Activated naive CD4-positive, alpha-beta T cell treated with anti-CD3 and anti-CD28 coated beads for 36 hours (primary cell): Measurements from ENCODE around the gene NDUFB10. TPM values are rescaled to one million over a fixed set of nuclear protein-coding genes. Genes with fewer than 3 reads are reported as not detected.
"Not testable (repeated sequence)": the region's sequence is repeated elsewhere in the genome, so short reads cannot be mapped to it uniquely, and the experiment has no call there.

ENCODE experiments used
- CTCF ChIA-PET: fragments of 350-600 bp; sonication (Branson Sonifier 250); formaldehyde crosslinking; loops from one replicate; lab custom pipeline; 2021; ENCODE audit warnings: antibody characterized with exemption; lab: Charles Lee
- DNase-seq: peaks from one replicate; pipeline ENCODE4 v3.0.0-alpha.2; 2020
- H3K27ac Mint-ChIP-seq: one replicate; pipeline ENCODE4 v1.8.0; 2021; ENCODE audit warnings: mild to moderate bottlenecking, mixed read lengths
- H3K27me3 Mint-ChIP-seq: one replicate; pipeline ENCODE4 v1.8.0; 2021; ENCODE audit warnings: low read depth, mixed read lengths
- H3K36me3 Mint-ChIP-seq: one replicate; pipeline ENCODE4 v1.8.0; 2021; ENCODE audit warnings: low read depth, mixed read lengths
- H3K4me1 Mint-ChIP-seq: one replicate; pipeline ENCODE4 v1.8.0; 2021; ENCODE audit warnings: low read depth, mixed read lengths
- H3K4me3 Mint-ChIP-seq: one replicate; pipeline ENCODE4 v1.8.0; 2021; ENCODE audit warnings: mild to moderate bottlenecking, moderate library complexity, mixed read lengths
- H3K9me3 Mint-ChIP-seq: one replicate; pipeline ENCODE4 v1.8.0; 2021; ENCODE audit warnings: mixed read lengths
- intact Hi-C: fragments of 100-400 bp; cut with micrococcal nuclease; formaldehyde crosslinking; loops from one replicate; pipeline ENCODE4 v1.15.1; 2023
- total RNA-seq, 2 experiments: library from RNA; stranded (reverse); gene quantifications; one replicate each; pipeline ENCODE4 v1.2.3, GENCODE V29; 2021

NDUFB10 gene
- total RNA-seq, 2 experiments from 2014 or later, result 111 TPM

GRCh38 chr16:1917665-1918350 is 41.5 kb upstream of the NDUFB10 start:
- no peak overlapping the region for H3K4me3 Mint-ChIP-seq
- H3K9me3 Mint-ChIP-seq, result no peaks in the 10 kb centered on the region
- DNase-seq, result no peak
- peaks cover 60% of the 10 kb centered on the region for H3K27me3 Mint-ChIP-seq
- intact Hi-C loops, result no loop called here
- CTCF ChIA-PET, result no interaction called here
- H3K27ac Mint-ChIP-seq, result no peak overlapping the region
- H3K4me1 Mint-ChIP-seq, result peaks cover 3% of the 10 kb centered on the region
- H3K36me3 Mint-ChIP-seq, result no peaks in the 10 kb centered on the region

GRCh38 chr16:1918351-1919326 is 40.7 kb upstream of the NDUFB10 start, which contains the start of gene HS3ST6:
Gene HS3ST6 (minus strand): TSS chr16:1918415. CDS start chr16:1918323, 92 bp downstream.
- CTCF ChIA-PET, result no interaction called here
- Mint-ChIP-seq H3K4me1 (peaks cover 4% of the 10 kb centered on the region), H3K27ac (no peak within 1 kb of the TSS), H3K27me3 (peaks cover 65% of the 10 kb centered on the region), H3K36me3 (no peaks in the 10 kb centered on the region), H3K9me3 (no peaks in the 10 kb centered on the region), H3K4me3 (no peak within 1 kb of the TSS)
- intact Hi-C loops, result no loop called here
- no peak for DNase-seq

DNA sequence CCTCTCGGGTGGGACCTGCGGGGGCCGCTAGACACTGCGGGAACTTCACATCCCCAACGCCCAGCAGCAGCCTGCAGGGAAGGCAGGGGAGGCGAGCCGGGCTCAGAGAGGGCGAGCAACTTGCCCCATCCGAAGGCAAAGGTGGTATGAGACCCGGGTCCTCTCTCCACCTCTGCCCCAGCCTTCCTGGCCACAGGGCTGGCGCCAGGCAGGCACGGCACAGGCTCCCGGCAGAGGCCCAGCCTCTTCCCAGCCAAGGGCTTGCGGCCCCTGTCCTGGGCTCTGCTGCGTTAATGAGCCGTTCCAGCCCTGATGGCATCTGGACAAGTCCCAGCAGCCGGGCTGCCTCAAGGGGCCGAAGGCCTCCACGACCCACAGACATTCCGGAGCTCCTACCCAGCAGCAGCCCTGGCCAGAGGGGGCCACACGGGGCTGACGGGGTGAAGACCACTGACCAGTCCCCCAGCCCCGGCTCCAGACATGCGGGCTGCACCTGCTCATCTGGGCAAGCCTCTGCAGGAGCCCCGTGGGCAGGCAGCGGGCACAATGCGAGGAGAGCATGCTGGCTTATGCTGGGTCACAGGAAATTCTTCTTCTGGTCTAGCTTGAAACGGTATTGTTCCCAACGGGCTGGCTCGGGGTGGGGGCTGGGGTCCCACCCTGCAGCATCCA is 39.9 kb upstream of the NDUFB10 start:
- Mint-ChIP-seq H3K27me3 (peaks cover 68% of the 10 kb centered on the region), H3K9me3 (no peaks in the 10 kb centered on the region), H3K27ac (no peak overlapping the region), H3K4me3 (no peak overlapping the region), H3K4me1 (peaks cover 4% of the 10 kb centered on the region), H3K36me3 (no peaks in the 10 kb centered on the region)
- intact Hi-C loops, result no loop called here
- CTCF ChIA-PET, result no interaction called here
- DNase-seq, result no peak

GRCh38 chr16:1920122-1920521 is 39.2 kb upstream of the NDUFB10 start:
- H3K36me3 Mint-ChIP-seq, CTCF ChIA-PET: not testable (repeated sequence)
- H3K27me3 Mint-ChIP-seq, result peaks cover 64% of the 10 kb centered on the region

DNA sequence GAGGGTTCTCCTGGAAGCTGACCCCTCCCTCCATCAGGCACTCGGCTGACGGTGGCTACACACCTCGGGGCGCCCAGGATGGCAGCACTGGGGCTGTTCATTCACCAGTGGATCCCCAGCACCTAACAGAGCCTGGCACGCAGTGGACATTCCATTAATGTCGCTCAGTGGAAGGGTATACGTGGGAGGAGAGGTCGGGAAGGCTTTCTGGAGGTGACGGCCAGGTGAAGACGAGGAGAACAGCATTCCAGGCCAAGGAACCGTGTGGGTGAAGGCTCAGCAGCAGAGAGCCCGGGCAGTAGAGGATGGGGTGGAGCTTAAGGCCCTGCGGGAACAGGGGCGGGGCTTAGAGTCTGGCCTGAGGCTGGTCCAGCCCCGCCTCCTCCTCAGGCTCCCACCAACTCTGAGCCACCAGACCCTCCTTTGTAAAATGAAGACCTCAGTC is 38.6 kb upstream of the NDUFB10 start:
- CTCF ChIA-PET, result no interaction called here
- DNase-seq, result no peak
- Mint-ChIP-seq H3K36me3 (no peaks in the 10 kb centered on the region), H3K4me3 (no peak overlapping the region), H3K27me3 (peaks cover 58% of the 10 kb centered on the region), H3K9me3 (no peaks in the 10 kb centered on the region), H3K4me1 (peaks cover 4% of the 10 kb centered on the region), H3K27ac (no peak overlapping the region)
- intact Hi-C loops, result no loop called here

More at GRCh38 chr16:1920122-1920521, 39.2 kb upstream of the NDUFB10 start:
- H3K27ac Mint-ChIP-seq, H3K4me1 Mint-ChIP-seq, intact Hi-C loops, H3K4me3 Mint-ChIP-seq, DNase-seq, H3K9me3 Mint-ChIP-seq: not testable (repeated sequence)

DNA sequence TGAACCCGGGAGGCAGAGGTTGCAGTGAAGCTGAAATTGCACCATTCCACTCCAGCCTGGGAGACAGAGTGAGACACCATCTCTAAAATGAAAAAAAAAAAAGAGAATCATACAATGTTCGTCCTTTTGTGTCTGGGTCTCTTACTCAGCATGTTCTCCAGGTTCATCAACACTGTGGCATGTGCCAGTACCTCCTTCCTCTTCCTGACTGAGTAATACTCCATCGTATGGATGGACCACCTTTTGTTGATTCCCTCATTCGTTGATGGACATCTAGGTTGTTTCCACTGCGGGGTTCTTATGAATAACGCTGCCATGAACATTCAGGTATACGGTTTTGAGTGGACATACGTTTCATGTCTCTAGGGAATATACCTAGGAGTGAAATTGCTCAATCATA is 37.0 kb upstream of the NDUFB10 start:
- Mint-ChIP-seq H3K4me1 (peaks cover 2% of the 10 kb centered on the region), H3K27me3 (peaks cover 47% of the 10 kb centered on the region), H3K9me3 (no peaks in the 10 kb centered on the region), H3K4me3 (no peak overlapping the region), H3K36me3 (no peaks in the 10 kb centered on the region), H3K27ac (no peak overlapping the region)
- CTCF ChIA-PET, result interaction anchor here (0.7 kb wide), 1 partner anchor 425 kb away, joined by 3 read pairs; no protein-coding TSS in a partner anchor
- intact Hi-C loops, result no loop called here
- no peak for DNase-seq

GRCh38 chr16:1923299-1924034 is 35.9 kb upstream of the NDUFB10 start:
- H3K4me3 Mint-ChIP-seq, result no peak overlapping the region
- peaks cover 2% of the 10 kb centered on the region for H3K4me1 Mint-ChIP-seq
- CTCF ChIA-PET, result interaction anchor here (0.9 to 1.1 kb wide), 3 partner anchors 13 to 39 kb away, joined by 3 to 4 read pairs (median 3); no protein-coding TSS in a partner anchor
- DNase-seq, result peak; percentile 30
- no peak overlapping the region for H3K27ac Mint-ChIP-seq
- no peaks in the 10 kb centered on the region for H3K9me3 Mint-ChIP-seq
- peaks cover 45% of the 10 kb centered on the region for H3K27me3 Mint-ChIP-seq
- intact Hi-C loops, result no loop called here
- H3K36me3 Mint-ChIP-seq, result no peaks in the 10 kb centered on the region

- Mint-ChIP-seq H3K27me3 (peaks cover 40% of the 10 kb centered on the region), H3K4me1 (peaks cover 2% of the 10 kb centered on the region), H3K4me3 (no peak overlapping the region), H3K27ac (no peak overlapping the region), H3K36me3 (no peaks in the 10 kb centered on the region), H3K9me3 (no peaks in the 10 kb centered on the region)
- intact Hi-C loops, result no loop called here
- CTCF ChIA-PET, result interaction anchor here (0.9 kb wide), 2 partner anchors 12 to 34 kb away, joined by 3 to 4 read pairs; no protein-coding TSS in a partner anchor
- DNase-seq, result no peak
These were observed 35.2 kb upstream of the NDUFB10 start for GRCh38 chr16:1924095-1924494.

- H3K4me3 Mint-ChIP-seq, result no peak overlapping the region
- H3K9me3 Mint-ChIP-seq, result no peaks in the 10 kb centered on the region
- no peak for DNase-seq
- peaks cover 25% of the 10 kb centered on the region for H3K27me3 Mint-ChIP-seq
- H3K36me3 Mint-ChIP-seq, result no peaks in the 10 kb centered on the region
- no peak overlapping the region for H3K27ac Mint-ChIP-seq
- peaks cover 2% of the 10 kb centered on the region for H3K4me1 Mint-ChIP-seq
- CTCF ChIA-PET, result interaction anchor here (1.4 kb wide), 1 partner anchor 51 kb away, joined by 3 read pairs; no protein-coding TSS in a partner anchor
- intact Hi-C loops, result no loop called here
These were observed 33.1 kb upstream of the NDUFB10 start for GRCh38 chr16:1926271-1926670.

DNA sequence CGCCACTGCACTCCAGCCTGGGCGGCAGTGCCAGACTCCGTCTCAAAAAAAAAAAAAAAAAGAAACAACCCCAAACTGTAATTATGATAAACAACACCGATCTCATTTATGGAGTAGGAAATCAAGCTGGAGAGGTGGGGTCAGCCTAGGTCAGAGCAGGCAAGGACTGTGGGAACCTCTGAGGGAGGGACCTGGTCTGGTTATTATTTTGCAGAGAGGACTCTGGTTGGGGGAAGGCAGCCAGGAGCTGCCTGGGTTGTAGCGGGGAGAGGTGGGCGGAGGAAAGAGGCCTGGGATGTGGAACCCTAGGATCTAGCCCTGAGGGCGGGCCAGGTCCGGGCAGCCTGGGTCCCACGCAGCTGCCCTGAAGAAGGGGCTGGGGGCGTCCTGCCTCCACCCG is 30.2 kb upstream of the NDUFB10 start:
- Mint-ChIP-seq H3K27me3 (peaks cover 4% of the 10 kb centered on the region), H3K4me1 (no peaks in the 10 kb centered on the region), H3K9me3 (no peaks in the 10 kb centered on the region), H3K4me3 (peak overlapping the region; percentile 61), H3K36me3 (no peaks in the 10 kb centered on the region), H3K27ac (no peak overlapping the region)
- DNase-seq, result peak; percentile 24
- intact Hi-C loops, result loop anchor here (1.0 kb wide), 3 partner anchors 66 to 156 kb away; partner anchors contain the start of gene MRPS34
- CTCF ChIA-PET, result interaction anchor here (0.7 to 2.3 kb wide), 17 partner anchors 12 to 224 kb away, joined by 3 to 14 read pairs (median 5); partner anchors contain the start of genes NUBP2 and SPSB3
